GM12878 (cell line): ENCODE data around the gene CAMTA1. TPM values are rescaled to one million over a fixed set of nuclear protein-coding genes. Genes with fewer than 3 reads are reported as not detected.

Source experiments
- ATAC-seq: fragments of 200-7000 bp; cut with Tn5 transposase; 3 replicates; pipeline ENCODE4 v1.9.1; 2020; ENCODE audit warnings: mild to moderate bottlenecking, moderate library complexity
- BruUV-seq: library from RNA; stranded (reverse); fragments of 400-500 nt; replicated peaks from 2 replicates; lab custom pipeline; 2021; lab: Mats Ljungman, UMichigan
- CTCF ChIA-PET: fragments of 300-600 bp; sonication (Branson Sonifier 250); formaldehyde crosslinking; extraction: SDS; loops from one replicate; lab custom pipeline; 2021; ENCODE audit warnings: inconsistent platforms; lab: Yijun Ruan, JAX
- POLR2A ChIA-PET: fragments of 350-600 bp; formaldehyde crosslinking; extraction: SDS; loops from one replicate; lab custom pipeline; 2021; ENCODE audit warnings: inconsistent platforms; lab: Charles Lee
- RAD21 ChIA-PET: fragments of 300-600 bp; sonication (Branson Sonifier 250); formaldehyde crosslinking; loops from one replicate; lab custom pipeline; 2023; ENCODE audit warnings: antibody characterized with exemption; ENCODE audit not compliant: unreplicated experiment; lab: Charles Lee
- SMC1A ChIA-PET: fragments of 300-600 bp; sonication (Branson Sonifier 250); formaldehyde crosslinking; loops from one replicate; lab custom pipeline; 2023; ENCODE audit not compliant: unreplicated experiment, uncharacterized antibody; lab: Charles Lee
- DNase-seq: peaks from one replicate; pipeline ENCODE4 v3.0.0-alpha.2; 2011; ENCODE audit warnings: low read depth, low spot score
- FAIRE-seq: peaks from 3 replicates; lab custom pipeline; 2011; peaks lifted over from hg19 to GRCh38; lab: Jason Lieb, UNC
- H2AFZ ChIP-seq: 2 replicates; pipeline ENCODE4 v1.6.0; 2011; ENCODE audit warnings: low read depth, low read length, control low read depth; ENCODE audit not compliant: control insufficient read depth
- H3K27ac ChIP-seq: 2 replicates; pipeline ENCODE4 v1.5.1; 2011; ENCODE audit warnings: control low read depth; ENCODE audit not compliant: control insufficient read depth, insufficient read depth
- H3K27me3 ChIP-seq, 2 experiments: replicated peaks in 1 of 2; 2 replicates each; pipeline versions ENCODE4 v1.6.0 to v1.6.1; 2011; ENCODE audit warnings: low read length in 1 of 2; ENCODE audit not compliant: control insufficient read depth in 2 of 2, insufficient read depth in 2 of 2
- H3K36me3 ChIP-seq, 2 experiments: 2 replicates each; pipeline ENCODE4 v1.5.1; 2011; ENCODE audit warnings: low read length in 1 of 2; ENCODE audit not compliant: control insufficient read depth in 2 of 2, insufficient read depth in 2 of 2
- H3K4me1 ChIP-seq: 2 replicates; pipeline ENCODE4 v1.6.1; 2011; ENCODE audit warnings: mild to moderate bottlenecking, low read length, moderate library complexity, mixed read lengths; ENCODE audit not compliant: control insufficient read depth, insufficient read depth
- H3K4me2 ChIP-seq: 2 replicates; pipeline ENCODE4 v1.6.0; 2011; ENCODE audit warnings: control low read depth; ENCODE audit not compliant: control insufficient read depth, insufficient read depth
- H3K4me3 ChIP-seq: fragments of 200-600 bp; sonication (generic); 2 replicates; pipeline ENCODE4 v1.5.1; 2016
- H3K79me2 ChIP-seq: 2 replicates; pipeline ENCODE4 v1.6.0; 2011; ENCODE audit warnings: low read length; ENCODE audit not compliant: control insufficient read depth, insufficient read depth
- H3K9ac ChIP-seq: 2 replicates; pipeline ENCODE4 v1.8.0; 2011; ENCODE audit warnings: low read length, control low read depth, mixed read lengths; ENCODE audit not compliant: control insufficient read depth, insufficient read depth
- H3K9me3 ChIP-seq: replicated peaks from 3 replicates; pipeline ENCODE4 v1.5.1; 2011; ENCODE audit warnings: mild to moderate bottlenecking, low read length; ENCODE audit not compliant: control insufficient read depth, insufficient read depth
- H4K20me1 ChIP-seq: 2 replicates; pipeline ENCODE4 v1.6.0; 2011; ENCODE audit not compliant: control insufficient read depth, insufficient read depth
- ASH2L ChIP-seq: fragments of 300-600, 200-600 bp; sonication (generic); IDR thresholded peaks from 2 replicates; pipeline ENCODE4 v1.6.1; 2017; ENCODE audit warnings: low read depth, mild to moderate bottlenecking, borderline replicate concordance
- CTCF ChIP-seq, 3 experiments: IDR thresholded peaks in 2 of 3; conservative IDR thresholded peaks in 1 of 3; 2 replicates each; pipeline ENCODE4 v1.5.1; 2011; ENCODE audit warnings: low read depth in 3 of 3, low read length in 3 of 3, mild to moderate bottlenecking in 3 of 3, control low read depth in 2 of 3, moderate library complexity in 2 of 3, inconsistent platforms in 1 of 3, mixed read lengths in 1 of 3; ENCODE audit not compliant: control insufficient read depth in 2 of 3, insufficient read depth in 1 of 3; ENCODE audit errors: extremely low read depth in 1 of 3
- EZH2 ChIP-seq: IDR thresholded peaks from 2 replicates; pipeline ENCODE4 v1.6.1; 2012; ENCODE audit warnings: low read depth, mild to moderate bottlenecking, control low read depth, inconsistent platforms, low read length, borderline replicate concordance; ENCODE audit not compliant: control insufficient read depth
- HDAC2 ChIP-seq: fragments of 200-600 bp; sonication (generic); IDR thresholded peaks from 2 replicates; pipeline ENCODE4 v1.6.1; 2017
- HDGF ChIP-seq: fragments of 450-650 bp; IDR thresholded peaks from 2 replicates; pipeline ENCODE4 v1.6.1; 2016; ENCODE audit warnings: antibody characterized with exemption
- IKZF1 ChIP-seq: fragments of 450-650 bp; conservative IDR thresholded peaks from 2 replicates; pipeline ENCODE4 v1.6.1; 2017; ENCODE audit warnings: antibody characterized with exemption, mild to moderate bottlenecking
- KDM1A ChIP-seq: fragments of 200-600 bp; sonication (generic); IDR thresholded peaks from 2 replicates; pipeline ENCODE4 v1.6.1; 2016; ENCODE audit warnings: borderline replicate concordance
- LARP7 ChIP-seq: fragments of 450-650 bp; IDR thresholded peaks from 2 replicates; pipeline ENCODE4 v1.6.1; 2017; ENCODE audit warnings: mild to moderate bottlenecking
- MYC ChIP-seq: IDR thresholded peaks from 2 replicates; pipeline ENCODE4 v1.6.1; 2011; ENCODE audit warnings: mild to moderate bottlenecking, low read length, moderate library complexity, inconsistent platforms; ENCODE audit not compliant: insufficient read depth, insufficient replicate concordance, insufficient read length, severe bottlenecking
- PML ChIP-seq: IDR thresholded peaks from 2 replicates; pipeline ENCODE4 v1.6.1; 2012; ENCODE audit warnings: low read length, inconsistent platforms
- RELA ChIP-seq: fragments of 450-650 bp; IDR thresholded peaks from 2 replicates; pipeline ENCODE4 v1.8.0; 2014; ENCODE audit warnings: borderline replicate concordance; ENCODE audit not compliant: partially characterized antibody
- SIN3A ChIP-seq: IDR thresholded peaks from 2 replicates; pipeline ENCODE4 v1.6.1; 2012; ENCODE audit warnings: low read depth, low read length, improper control_type of control experiment
- SMARCA5 ChIP-seq: fragments of 450-650 bp; IDR thresholded peaks from 2 replicates; pipeline ENCODE4 v1.6.1; 2017; ENCODE audit warnings: mild to moderate bottlenecking
- SP1 ChIP-seq: IDR thresholded peaks from one replicate; pipeline ENCODE4 v1.6.1; 2011; ENCODE audit warnings: low read depth, low read length
- STAT1 ChIP-seq: fragments of 450-650 bp; conservative IDR thresholded peaks from 2 replicates; pipeline ENCODE4 v1.6.1; 2014; ENCODE audit warnings: antibody characterized with exemption, mild to moderate bottlenecking
- TARDBP ChIP-seq: IDR thresholded peaks from 2 replicates; pipeline ENCODE4 v1.6.1; 2016; ENCODE audit warnings: borderline replicate concordance
- TCF7 ChIP-seq: IDR thresholded peaks from 2 replicates; pipeline ENCODE4 v1.6.1; 2014; ENCODE audit warnings: antibody characterized with exemption, borderline replicate concordance
- ZBED1 ChIP-seq: IDR thresholded peaks from 2 replicates; pipeline ENCODE4 v1.6.1; 2016; ENCODE audit warnings: borderline replicate concordance
- ZNF24 ChIP-seq: fragments of 450-650 bp; IDR thresholded peaks from 2 replicates; pipeline ENCODE4 v1.6.1; 2017; ENCODE audit warnings: antibody characterized with exemption, mild to moderate bottlenecking
- WGBS: methylation state at CpG from one replicate; pipeline ENCODE4 v1.1.6; 2016; ENCODE audit warnings: low lambda C conversion rate; ENCODE audit not compliant: insufficient replicate concordance, insufficient coverage; ENCODE audit errors: missing lambda C conversion rate; 5-methylcytosine and 5-hydroxymethylcytosine counted together
- in situ Hi-C: fragments of 300-500 bp; cut with MboI; formaldehyde crosslinking; loops from 9 replicates; pipeline ENCODE4 v1.14.3; 2018; ENCODE audit warnings: mixed read lengths
- intact Hi-C: fragments of 100-400 bp; cut with micrococcal nuclease; formaldehyde crosslinking; loops from one replicate; pipeline ENCODE4 v1.14.2; 2022; ENCODE audit not compliant: unreplicated experiment
- polyA plus RNA-seq, 11 experiments: library from polyadenylated mRNA; depleted of rRNA in 4 of 11; unstranded in 6 of 11; stranded (reverse) in 5 of 11; fragments of >200 nt; fragmentation: Nextera tagmentation in 4 of 11; fragmentation: Illumina TruSeq in 1 of 11; extraction: Ambion mirVana in 4 of 11; extraction: Trizol in 1 of 11; gene quantifications; 1 replicate in 1 of 11; 2 replicates in 10 of 11; pipeline versions ENCODE4 v1.2.1 to v1.2.3, GENCODE V29; 2011 to 2016; ENCODE audit warnings: inconsistent platforms in 2 of 11, missing spikeins in 2 of 11, low read depth in 1 of 11
- total RNA-seq, 4 experiments: library from RNA; depleted of rRNA in 3 of 4; stranded (reverse); fragments of >200 nt in 3 of 4; fragmentation: Illumina TruSeq in 1 of 4; extraction: Trizol in 1 of 4; gene quantifications; 2 replicates each; pipeline versions ENCODE4 v1.2.1 to v1.2.3, GENCODE V29; 2013 to 2021
- TF ChIP-seq, protein P1 (sequence below): fragments of 450-650 bp; IDR thresholded peaks from 2 replicates; pipeline ENCODE4 v1.6.1; 2016; ENCODE audit warnings: mild to moderate bottlenecking

CAMTA1 gene
- total and polyA plus RNA-seq, 10 of the 15 experiments (the other 5 are each of a cell fraction or from before 2014, with no cell fraction given): 37.7 to 148 (median 76.4) TPM

- TF ChIP-seq, protein P1, sequence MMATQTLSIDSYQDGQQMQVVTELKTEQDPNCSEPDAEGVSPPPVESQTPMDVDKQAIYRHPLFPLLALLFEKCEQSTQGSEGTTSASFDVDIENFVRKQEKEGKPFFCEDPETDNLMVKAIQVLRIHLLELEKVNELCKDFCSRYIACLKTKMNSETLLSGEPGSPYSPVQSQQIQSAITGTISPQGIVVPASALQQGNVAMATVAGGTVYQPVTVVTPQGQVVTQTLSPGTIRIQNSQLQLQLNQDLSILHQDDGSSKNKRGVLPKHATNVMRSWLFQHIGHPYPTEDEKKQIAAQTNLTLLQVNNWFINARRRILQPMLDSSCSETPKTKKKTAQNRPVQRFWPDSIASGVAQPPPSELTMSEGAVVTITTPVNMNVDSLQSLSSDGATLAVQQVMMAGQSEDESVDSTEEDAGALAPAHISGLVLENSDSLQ: no peak
- TF ChIP-seq HDGF (no peak), MYC (no peak), PML (no peak), LARP7 (no peak), CTCF (IDR thresholded peaks at IDR 0.05 in 2 of 3, conservative IDR thresholded peaks at IDR 0.05 in 1 of 3; ENCODE audit: control insufficient read depth in 2 of 3, extremely low read depth in 1 of 3, insufficient read depth in 1 of 3, low read depth in 3 of 3, low read length in 3 of 3) (no peak), SP1 (no peak), SMARCA5 (no peak), EZH2 (no peak), SIN3A (no peak)
- TF ChIP-seq, all 136 proteins: peak for 0
Observed at GRCh38 chr1:6953907-6954364, 168.7 kb downstream of the CAMTA1 start (continued).

DNA sequence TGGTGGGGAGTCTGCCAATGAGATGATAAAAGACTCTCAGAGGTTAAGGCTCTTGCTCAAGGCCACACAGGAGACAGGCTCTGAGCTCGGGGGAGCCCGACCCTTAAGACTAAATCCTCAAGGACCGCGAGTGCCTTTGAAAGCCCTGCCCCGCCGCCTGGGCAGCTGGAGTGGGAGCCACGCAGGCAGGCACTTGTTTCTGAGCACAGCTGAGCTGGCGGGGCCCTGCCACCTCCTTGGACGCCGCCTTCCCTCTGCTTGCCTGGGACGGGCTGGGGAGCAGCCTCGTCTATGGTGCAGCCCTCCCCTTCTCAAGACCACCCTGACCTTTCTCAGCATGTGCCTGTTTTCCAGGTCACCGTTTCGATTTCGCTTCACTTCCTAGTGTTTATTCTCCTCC lies 169.3 kb downstream of the CAMTA1 start:
- SMC1A ChIA-PET: interaction anchor here (1.0 kb wide), 1 partner anchor 49 kb away, joined by 4 read pairs; no protein-coding TSS in a partner anchor
- BruUV-seq: no TSS peak
- TF ChIP-seq HDAC2: no peak
- no peak for TF ChIP-seq IKZF1
- TF ChIP-seq ZNF24: no peak
- no peak for TF ChIP-seq KDM1A
- TF ChIP-seq TCF7: no peak
- TF ChIP-seq ZBED1: no peak
- TF ChIP-seq STAT1: no peak
- TF ChIP-seq ASH2L: no peak
- no peak for TF ChIP-seq RELA
- TF ChIP-seq TARDBP: no peak

More for the DNA sequence above, 169.3 kb downstream of the CAMTA1 start:
- intact Hi-C loops: no loop called here
- CTCF ChIA-PET: interaction anchor here (1.3 kb wide), 1 partner anchor 235 kb away, joined by 3 read pairs; no protein-coding TSS in a partner anchor
- H3K4me3 ChIP-seq: no peak overlapping the region
- no peak for DNase-seq
- H3K27ac ChIP-seq: no peak overlapping the region
- no peak for FAIRE-seq
- H3K27me3 ChIP-seq: peaks cover 0 to 3% of the 10 kb centered on the region in 2 experiments; a peak in 1 of 4 replicates
- no peak overlapping the region for H3K4me2 ChIP-seq
- RAD21 ChIA-PET: no interaction called here
- H3K9me3 ChIP-seq: no peaks in the 10 kb centered on the region
- WGBS: 50% methylated on average over 14 of the region's 15 CpGs
- ATAC-seq: no peak
- in situ Hi-C loops: no loop called here
- H2AFZ ChIP-seq: no peak overlapping the region
- H3K4me1 ChIP-seq: no peaks in the 10 kb centered on the region
- no peak overlapping the region for H3K9ac ChIP-seq
- H3K79me2 ChIP-seq: no peaks in the 10 kb centered on the region
- H4K20me1 ChIP-seq: no peaks in the 10 kb centered on the region
- POLR2A ChIA-PET: no interaction called here
- H3K36me3 ChIP-seq: no peaks in the 10 kb centered on the region
